Cortex of kidney (tissue), 1 donor: ENCODE data around the gene NXPE1.
"Not testable (repeated sequence)": the region's sequence is repeated elsewhere in the genome, so short reads cannot be mapped to it uniquely, and the experiment has no call there.

Experiments used
- DNase-seq: peaks from one replicate; lab custom pipeline; 2025; lab: John Stamatoyannopoulos, UW

NXPE1 gene

DNA sequence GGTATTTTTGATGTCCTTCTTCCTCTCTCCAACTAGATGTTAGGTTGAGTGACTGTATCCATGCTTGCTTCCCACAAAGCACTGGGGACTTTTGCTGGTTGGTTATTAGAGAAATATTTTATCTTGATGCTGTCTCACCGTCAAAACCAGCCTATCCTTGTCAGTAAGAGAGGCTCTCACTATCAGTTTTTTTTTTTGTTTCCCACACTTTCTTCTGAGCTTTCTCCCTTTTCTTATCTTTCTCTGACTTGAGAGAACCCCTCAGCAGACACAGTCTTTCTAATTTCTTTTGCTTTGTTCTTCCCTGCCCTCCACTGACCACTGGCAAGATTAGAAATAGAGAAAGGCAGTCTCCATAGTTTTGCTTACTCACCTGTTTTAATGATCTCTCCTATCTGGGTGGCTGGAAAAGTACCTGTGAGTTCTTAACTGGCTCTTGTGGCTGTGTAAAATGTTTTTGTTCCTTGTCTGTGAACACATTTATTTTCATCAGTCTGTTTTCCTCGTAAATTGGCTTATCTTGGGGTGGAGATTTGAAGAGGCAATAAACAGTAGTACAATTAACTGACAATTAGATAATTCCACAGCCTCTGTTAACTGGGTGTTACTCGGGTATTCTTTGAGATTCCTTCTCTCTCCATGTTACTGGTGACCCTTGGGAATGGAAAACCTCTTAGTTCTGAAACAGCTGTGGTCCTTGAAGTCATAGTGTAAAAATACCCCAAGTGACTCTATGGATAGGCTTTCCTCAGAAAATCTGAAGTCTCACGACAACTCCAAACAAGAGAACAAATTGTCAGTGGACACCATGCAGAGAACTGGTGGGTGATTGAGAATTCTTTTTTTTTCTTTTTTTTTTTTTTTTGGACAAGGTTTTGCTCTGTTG, at the start of gene NXPE1:
NXPE1 (minus strand) TSS at position 457 of the 886 bp plus-strand sequence. CDS start 8,680 bp downstream, outside the sequence.
- no peak for DNase-seq

- no peak for DNase-seq
These were observed 49.7 kb upstream of the NXPE1 start for GRCh38 chr11:114609429-114609828.

DNA sequence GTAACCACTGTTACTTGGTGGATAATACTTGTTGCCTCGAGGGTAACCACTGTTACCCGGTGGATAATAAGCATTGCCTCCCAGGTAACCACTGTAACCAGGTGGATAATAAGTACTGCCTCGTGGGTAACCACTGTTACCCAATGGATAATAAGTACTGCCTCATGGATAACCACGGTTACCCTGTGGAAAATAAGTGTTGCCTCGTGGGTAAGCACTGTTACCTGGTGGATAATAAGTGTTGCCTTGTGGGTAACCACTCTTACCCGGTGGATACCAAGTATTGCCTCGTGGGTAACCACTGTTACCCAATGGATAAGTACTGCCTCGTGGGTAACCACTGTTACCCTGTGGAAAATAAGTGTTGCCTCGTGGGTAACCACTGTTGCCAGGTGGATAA, 48.9 kb upstream of the NXPE1 start:
- not testable (repeated sequence) for DNase-seq

- no peak for DNase-seq
These were observed 48.2 kb upstream of the NXPE1 start for GRCh38 chr11:114607753-114608459.

DNA sequence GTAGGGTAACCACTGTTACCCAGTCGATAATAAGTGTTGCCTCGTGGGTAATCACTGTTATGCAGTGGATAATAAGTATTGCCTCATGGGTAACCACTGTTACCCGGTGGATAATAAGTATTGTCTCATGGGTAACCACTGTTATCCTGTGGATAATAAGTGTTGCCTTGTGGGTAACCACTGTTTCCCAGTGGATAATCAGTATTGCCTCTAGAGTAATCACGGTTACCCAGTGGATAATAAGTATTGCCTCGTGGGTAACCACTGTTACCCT, 47.1 kb upstream of the NXPE1 start:
- not testable (repeated sequence) for DNase-seq

GRCh38 chr11:114606003-114606801, 46.5 kb upstream of the NXPE1 start:
- no peak for DNase-seq

- DNase-seq = no peak
These were observed 45.7 kb upstream of the NXPE1 start for GRCh38 chr11:114605370-114605769.

- no peak for DNase-seq
These were observed 45.2 kb upstream of the NXPE1 start for GRCh38 chr11:114604886-114605285.

- DNase-seq = no peak
These were observed 44.6 kb upstream of the NXPE1 start for GRCh38 chr11:114604179-114604813.

DNA sequence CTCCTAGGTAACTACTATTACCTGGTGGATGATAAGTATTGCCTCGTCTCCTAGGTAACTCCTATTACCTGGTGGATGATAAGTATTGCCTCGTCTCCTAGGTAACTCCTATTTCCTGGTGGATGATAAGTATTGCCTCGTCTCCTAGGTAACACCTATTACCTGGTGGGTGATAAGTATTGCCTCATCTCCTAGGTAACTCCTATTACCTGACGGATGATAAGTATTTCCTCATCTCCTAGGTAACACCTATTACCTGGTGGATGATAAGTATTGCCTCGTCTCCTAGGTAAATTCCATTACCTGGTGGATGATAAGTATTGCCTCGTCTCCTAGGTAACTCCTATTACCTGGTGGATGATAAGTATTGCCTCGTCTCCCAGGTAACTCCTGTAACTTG, 43.5 kb upstream of the NXPE1 start:
- not testable (repeated sequence) for DNase-seq

- DNase-seq = no peak
These were observed 38.8 kb upstream of the NXPE1 start for GRCh38 chr11:114598461-114598860.

- DNase-seq = no peak
These were observed 36.7 kb upstream of the NXPE1 start for GRCh38 chr11:114596175-114596919.

- no peak for DNase-seq
These were observed 35.9 kb upstream of the NXPE1 start, which contains the start of gene NXPE4 for GRCh38 chr11:114595571-114595970. TSS of gene NXPE4 (minus strand) at chr11:114595786. CDS start at chr11:114594759, 1,027 bp downstream.

DNA sequence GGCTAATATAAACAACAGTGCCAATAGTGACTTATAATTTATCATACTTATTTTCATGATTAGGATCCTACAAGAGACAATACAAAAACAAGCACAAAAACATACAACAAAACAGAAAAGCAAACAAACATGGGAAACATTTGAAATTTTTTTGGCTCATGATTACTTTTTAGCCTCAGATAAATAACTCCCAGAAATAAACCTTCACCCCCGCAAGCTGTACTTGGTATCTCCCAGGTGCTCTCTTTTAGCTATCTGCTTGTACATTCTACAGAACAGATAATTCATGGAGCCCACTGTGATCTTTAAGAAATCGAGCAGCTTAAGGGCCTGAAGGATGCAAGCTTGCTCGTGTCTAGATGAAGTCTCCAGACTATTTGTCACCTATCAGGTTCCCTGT, 35.0 kb upstream of the NXPE1 start:
- DNase-seq = no peak

- DNase-seq = no peak
These were observed 27.8 kb upstream of the NXPE1 start for GRCh38 chr11:114587398-114587953.

DNA sequence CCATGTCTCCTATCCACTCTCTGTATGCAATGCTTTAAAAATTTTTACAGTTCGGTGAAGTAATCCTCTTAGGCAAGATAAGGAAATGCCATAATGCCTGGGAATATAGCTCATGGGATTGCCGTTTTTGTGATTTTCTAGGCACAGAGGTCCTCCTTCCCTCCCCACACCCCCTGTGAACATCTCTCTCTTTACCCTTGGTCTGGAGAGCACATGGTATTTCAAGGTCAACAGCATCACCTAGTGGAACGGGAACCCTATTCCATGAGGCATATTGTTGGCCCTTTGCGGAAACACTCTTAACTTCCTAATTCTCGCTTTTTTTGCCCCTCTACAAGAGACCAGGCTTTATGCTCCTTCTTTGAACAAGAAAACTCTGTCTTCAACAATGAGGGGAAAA, 27.1 kb upstream of the NXPE1 start:
- DNase-seq = no peak

DNA sequence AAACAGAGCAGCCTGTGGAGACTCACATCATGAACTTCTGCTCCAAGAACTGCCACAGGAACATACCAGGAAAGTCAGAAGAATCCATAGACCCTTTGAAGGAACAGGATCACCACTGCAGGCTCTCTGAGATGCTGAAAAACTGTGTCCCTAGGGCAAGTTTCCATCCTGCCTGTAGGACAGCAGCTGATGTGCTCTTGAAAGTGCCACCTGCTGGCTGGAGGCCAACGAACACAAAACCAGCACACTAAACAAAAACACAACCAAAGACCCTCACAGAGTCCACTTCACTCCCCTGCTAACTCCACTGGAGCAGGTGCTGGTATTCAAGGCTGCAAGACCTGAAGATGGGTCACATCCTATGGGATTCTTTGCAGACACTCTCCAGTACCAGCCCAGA, 12.0 kb upstream of the NXPE1 start:
- DNase-seq = no peak

DNA sequence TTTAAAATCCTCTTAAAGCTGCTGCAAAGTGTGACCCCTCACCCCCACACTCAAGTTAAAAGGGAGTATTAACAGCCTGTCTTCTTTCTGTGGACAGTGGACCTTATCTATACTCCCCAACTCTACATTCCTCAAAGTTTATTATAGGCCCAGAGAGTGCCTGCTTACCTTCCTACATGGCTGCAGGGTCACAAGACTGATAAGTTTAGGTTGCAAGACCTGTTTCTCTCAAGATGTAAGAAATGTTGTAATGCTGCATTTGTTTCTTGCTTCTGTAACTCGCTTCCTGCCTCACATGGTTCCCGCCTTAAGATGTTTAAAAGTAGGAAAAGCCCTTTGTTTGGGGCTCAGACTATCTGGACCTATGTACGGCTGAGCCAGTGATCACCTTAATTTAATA, 10.1 kb upstream of the NXPE1 start:
- DNase-seq = no peak

DNA sequence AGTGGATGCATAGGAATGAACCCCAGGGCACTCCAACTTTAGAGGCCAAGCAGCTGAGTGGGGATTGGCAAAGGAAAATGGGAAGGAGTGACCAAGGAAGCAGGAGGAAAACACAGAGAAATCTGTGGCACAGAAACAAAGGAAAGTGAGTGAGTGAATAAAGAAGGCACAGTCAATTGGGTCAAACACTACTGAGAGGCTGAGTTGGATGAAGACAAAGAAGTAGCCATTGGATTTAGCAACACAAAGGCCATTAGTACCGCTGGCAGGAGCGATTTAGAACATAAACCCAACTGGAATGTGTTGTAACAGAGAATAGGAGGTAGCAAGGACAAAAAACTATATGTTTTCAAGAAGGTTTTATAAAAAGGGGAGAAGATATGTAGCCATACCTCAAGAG, 6.6 kb upstream of the NXPE1 start:
- no peak for DNase-seq

DNA sequence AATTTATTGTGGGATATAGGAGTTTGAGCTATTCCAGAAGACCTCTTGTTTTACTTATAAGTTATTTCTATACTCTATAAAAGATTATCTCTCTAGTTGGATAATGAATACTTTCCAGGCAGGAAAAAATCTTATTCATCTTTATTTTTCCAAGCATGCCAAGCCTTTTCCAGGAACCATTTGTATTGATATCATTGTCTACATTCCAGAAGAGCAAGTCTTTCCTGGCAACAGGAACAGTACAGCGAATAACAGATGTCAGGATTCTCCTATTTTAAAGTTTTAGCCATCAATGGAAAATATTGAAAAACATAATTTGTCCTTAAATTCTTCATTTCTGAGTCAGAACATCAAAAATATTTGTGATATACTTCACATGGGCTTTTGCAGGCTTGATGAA, 5.2 kb upstream of the NXPE1 start:
- no peak for DNase-seq

GRCh38 chr11:114563077-114563476, 3.4 kb upstream of the NXPE1 start:
- no peak for DNase-seq
